ENCODE results near the gene MARVELD3. TPM values are rescaled to one million over a fixed set of nuclear protein-coding genes. Genes with fewer than 3 reads are reported as not detected.
A peak's percentile ranks its signal among the peaks of the same experiment; 100 is the strongest.

Gene MARVELD3
- total and polyA plus RNA-seq, 2 donors from 2014 or later: 10.3 to 10.6 TPM

DNA sequence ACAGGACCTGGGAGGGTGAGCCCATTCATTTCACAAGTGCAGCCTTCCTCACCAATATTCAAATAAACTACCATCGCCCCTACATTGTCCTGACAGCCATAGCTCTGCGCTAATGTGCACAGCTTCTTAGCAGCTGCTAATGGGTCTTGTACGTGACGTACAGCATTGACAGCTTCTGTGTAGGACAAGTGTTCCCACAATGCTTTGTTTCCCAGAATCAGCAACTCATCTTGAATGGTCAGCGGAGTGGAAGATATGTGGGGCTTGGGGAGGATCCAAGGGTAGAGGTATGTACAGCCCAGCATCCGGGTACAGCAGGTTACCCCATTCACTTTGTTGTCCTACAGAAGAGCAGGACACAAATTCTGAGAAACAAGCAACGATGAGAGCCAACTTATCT lies 23.7 kb downstream of the MARVELD3 start:
- Histone ChIP-seq H3K9ac (ENCODE audit: low read length in 3 of 3) (no peak overlapping the region), H3K9me3 (ENCODE audit: control insufficient read depth in 2 of 3, insufficient read depth in 1 of 3, low read length in 3 of 3) (no peaks in the 10 kb centered on the region), H3K27me3 (ENCODE audit: control insufficient read depth, insufficient read depth, low read length) (no peaks in the 10 kb centered on the region), H3K36me3 (ENCODE audit: control insufficient read depth in 2 of 3, insufficient read depth in 3 of 3, low read length in 3 of 3) (peaks cover 2 to 13% (median 11%) of the 10 kb centered on the region in 3 donors), H3K27ac (ENCODE audit: low read depth in 2 of 2, low read length in 2 of 2) (no peak overlapping the region), H3K4me3 (ENCODE audit: low read length in 3 of 3) (no peak overlapping the region), H3K4me1 (ENCODE audit: control insufficient read depth in 2 of 3, insufficient read depth in 2 of 3, low read depth in 1 of 3, low read length in 3 of 3) (no peaks in the 10 kb centered on the region)
- DNase-seq: no peak
- TF ChIP-seq, protein P1, sequence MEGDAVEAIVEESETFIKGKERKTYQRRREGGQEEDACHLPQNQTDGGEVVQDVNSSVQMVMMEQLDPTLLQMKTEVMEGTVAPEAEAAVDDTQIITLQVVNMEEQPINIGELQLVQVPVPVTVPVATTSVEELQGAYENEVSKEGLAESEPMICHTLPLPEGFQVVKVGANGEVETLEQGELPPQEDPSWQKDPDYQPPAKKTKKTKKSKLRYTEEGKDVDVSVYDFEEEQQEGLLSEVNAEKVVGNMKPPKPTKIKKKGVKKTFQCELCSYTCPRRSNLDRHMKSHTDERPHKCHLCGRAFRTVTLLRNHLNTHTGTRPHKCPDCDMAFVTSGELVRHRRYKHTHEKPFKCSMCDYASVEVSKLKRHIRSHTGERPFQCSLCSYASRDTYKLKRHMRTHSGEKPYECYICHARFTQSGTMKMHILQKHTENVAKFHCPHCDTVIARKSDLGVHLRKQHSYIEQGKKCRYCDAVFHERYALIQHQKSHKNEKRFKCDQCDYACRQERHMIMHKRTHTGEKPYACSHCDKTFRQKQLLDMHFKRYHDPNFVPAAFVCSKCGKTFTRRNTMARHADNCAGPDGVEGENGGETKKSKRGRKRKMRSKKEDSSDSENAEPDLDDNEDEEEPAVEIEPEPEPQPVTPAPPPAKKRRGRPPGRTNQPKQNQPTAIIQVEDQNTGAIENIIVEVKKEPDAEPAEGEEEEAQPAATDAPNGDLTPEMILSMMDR (IDR thresholded peaks at IDR 0.05; ENCODE audit: borderline replicate concordance, extremely low read depth, insufficient read depth): no peak
- FAIRE-seq: no peak
- intact Hi-C loops (cut with DNase I): no loop called here

- TF ChIP-seq, protein P1 (IDR thresholded peaks at IDR 0.05; ENCODE audit: borderline replicate concordance, extremely low read depth, insufficient read depth): no peak
- Histone ChIP-seq H3K27ac (ENCODE audit: low read depth in 2 of 2, low read length in 2 of 2) (peak overlapping the region; percentile 49 to 69), H3K4me3 (ENCODE audit: low read length in 3 of 3) (no peak overlapping the region), H3K4me1 (ENCODE audit: control insufficient read depth in 2 of 3, insufficient read depth in 2 of 3, low read depth in 1 of 3, low read length in 3 of 3) (peaks cover 0 to 2% (median 0%) of the 10 kb centered on the region in 3 donors), H3K27me3 (ENCODE audit: control insufficient read depth, insufficient read depth, low read length) (no peaks in the 10 kb centered on the region), H3K9me3 (ENCODE audit: control insufficient read depth in 2 of 3, insufficient read depth in 1 of 3, low read length in 3 of 3) (no peaks in the 10 kb centered on the region), H3K36me3 (ENCODE audit: control insufficient read depth in 2 of 3, insufficient read depth in 3 of 3, low read length in 3 of 3) (peaks cover 0 to 15% (median 14%) of the 10 kb centered on the region in 3 donors), H3K9ac (ENCODE audit: low read length in 3 of 3) (no peak overlapping the region)
- FAIRE-seq (no peak), DNase-seq (peak in 3 of 5 donors; percentile 57 to 81 (median 78))
- intact Hi-C loops (cut with DNase I): no loop called here
These were observed 32.8 kb downstream of the MARVELD3 start for GRCh38 chr16:71658771-71659170.

DNA sequence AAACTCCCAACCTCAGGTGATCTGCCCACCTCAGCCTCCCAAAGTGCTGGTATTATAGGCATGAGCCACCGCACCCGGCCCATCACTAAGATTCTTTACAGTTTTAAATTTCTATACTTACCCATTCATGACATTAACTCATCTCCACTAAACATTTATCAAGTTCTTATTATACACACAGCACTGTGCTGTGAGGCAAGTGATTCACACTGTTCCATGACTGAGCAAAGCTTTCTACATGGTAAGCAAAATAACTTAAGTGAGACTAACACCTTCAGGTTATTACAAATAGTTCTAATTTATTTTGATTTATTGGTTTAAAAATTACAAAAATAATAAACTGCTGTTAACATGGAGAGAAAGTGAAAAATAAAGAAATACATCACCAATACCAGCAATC lies 33.5 kb downstream of the MARVELD3 start:
- Histone ChIP-seq H3K9me3 (ENCODE audit: control insufficient read depth in 2 of 3, insufficient read depth in 1 of 3, low read length in 3 of 3) (no peaks in the 10 kb centered on the region), H3K36me3 (ENCODE audit: control insufficient read depth in 2 of 3, insufficient read depth in 3 of 3, low read length in 3 of 3) (peaks cover 0 to 14% (median 13%) of the 10 kb centered on the region in 3 donors), H3K4me3 (ENCODE audit: low read length in 3 of 3) (no peak overlapping the region), H3K9ac (ENCODE audit: low read length in 3 of 3) (no peak overlapping the region), H3K27me3 (ENCODE audit: control insufficient read depth, insufficient read depth, low read length) (no peaks in the 10 kb centered on the region), H3K27ac (ENCODE audit: low read depth in 2 of 2, low read length in 2 of 2) (no peak overlapping the region), H3K4me1 (ENCODE audit: control insufficient read depth in 2 of 3, insufficient read depth in 2 of 3, low read depth in 1 of 3, low read length in 3 of 3) (peaks cover 0 to 2% (median 0%) of the 10 kb centered on the region in 3 donors)
- FAIRE-seq (no peak), DNase-seq (no peak)
- intact Hi-C loops (cut with DNase I): no loop called here
- TF ChIP-seq, protein P1 (IDR thresholded peaks at IDR 0.05; ENCODE audit: borderline replicate concordance, extremely low read depth, insufficient read depth): no peak

- H3K4me1 ChIP-seq (ENCODE audit: control insufficient read depth in 2 of 3, insufficient read depth in 2 of 3, low read depth in 1 of 3, low read length in 3 of 3): no peaks in the 10 kb centered on the region
- no peak overlapping the region for H3K27ac ChIP-seq (ENCODE audit: low read depth in 2 of 2, low read length in 2 of 2)
- peaks cover 0 to 8% (median 5%) of the 10 kb centered on the region in 3 donors for H3K36me3 ChIP-seq (ENCODE audit: control insufficient read depth in 2 of 3, insufficient read depth in 3 of 3, low read length in 3 of 3)
- no peaks in the 10 kb centered on the region for H3K9me3 ChIP-seq (ENCODE audit: control insufficient read depth in 2 of 3, insufficient read depth in 1 of 3, low read length in 3 of 3)
- H3K9ac ChIP-seq (ENCODE audit: low read length in 3 of 3): no peak overlapping the region
- TF ChIP-seq, protein P1 (IDR thresholded peaks at IDR 0.05; ENCODE audit: borderline replicate concordance, extremely low read depth, insufficient read depth): no peak
- intact Hi-C loops (cut with DNase I): no loop called here
- no peaks in the 10 kb centered on the region for H3K27me3 ChIP-seq (ENCODE audit: control insufficient read depth, insufficient read depth, low read length)
- no peak overlapping the region for H3K4me3 ChIP-seq (ENCODE audit: low read length in 3 of 3)
- FAIRE-seq (no peak), DNase-seq (no peak)
These were observed 40.3 kb downstream of the MARVELD3 start for GRCh38 chr16:71666264-71666663.
